Measurements from ENCODE around the gene PAX6.

- TF ChIP-seq CTCF (conservative IDR thresholded peaks at IDR 0.05; ENCODE audit: low read depth, low read length) (no peak), EZH2 (IDR thresholded peaks at IDR 0.05; ENCODE audit: borderline replicate concordance, low read depth, low read length, poor library complexity, severe bottlenecking) (no peak)
These were observed 47.8 kb downstream of the PAX6 start for GRCh38 chr11:31763296-31763695.
